Right lobe of liver (tissue), 6 donors: ENCODE measurements around the gene PATE3. TPM values are rescaled to one million over a fixed set of nuclear protein-coding genes. Genes with fewer than 3 reads are reported as not detected.

Experiments
- ATAC-seq, 4 donors: fragments of 200-7000 bp; cut with Tn5 transposase; one replicate each; pipeline ENCODE4 v1.9.1; 2020; ENCODE audit warnings: mild to moderate bottlenecking in 4 of 4, moderate library complexity in 4 of 4
- DNase-seq, 3 donors: peaks; one replicate each; pipeline ENCODE4 v3.0.0-alpha.2; 2020
- H3K27ac ChIP-seq, 3 donors: fragments of 200-600 bp; one replicate each; pipeline ENCODE4 v1.8.0; 2022
- H3K27me3 ChIP-seq, 2 donors: fragments of 200-600 bp; one replicate each; pipeline ENCODE4 v1.8.0; 2022
- H3K36me3 ChIP-seq, 4 donors: fragments of 200-600 bp; sonication (generic) in 1 of 4; one replicate each; pipeline versions ENCODE4 v1.5.1 to v1.8.0; 2017 to 2022; ENCODE audit warnings: control low read depth in 1 of 4
- H3K4me1 ChIP-seq, 4 donors: fragments of 200-600 bp; sonication (generic) in 1 of 4; one replicate each; pipeline versions ENCODE4 v1.5.1 to v1.8.0; 2017 to 2022; ENCODE audit warnings: control low read depth in 1 of 4
- H3K4me3 ChIP-seq, 3 donors: fragments of 200-600 bp; one replicate each; pipeline ENCODE4 v1.8.0; 2022
- H3K9me3 ChIP-seq, 4 donors: fragments of 200-600 bp; sonication (generic) in 1 of 4; one replicate each; pipeline versions ENCODE4 v1.5.1 to v1.8.0; 2017 to 2022; ENCODE audit warnings: control low read depth in 1 of 4
- CTCF ChIP-seq, 4 donors: fragments of 200-600 bp in 3 of 4; fragments of 450-650 bp in 1 of 4; IDR thresholded peaks; one replicate each; pipeline versions ENCODE4 v1.5.1 to v1.8.0; 2016 to 2022; ENCODE audit warnings: antibody characterized with exemption in 4 of 4, mild to moderate bottlenecking in 2 of 4
- POLR2A ChIP-seq: fragments of 450-650 bp; IDR thresholded peaks from one replicate; pipeline ENCODE4 v1.6.1; 2017; ENCODE audit warnings: antibody characterized with exemption, mild to moderate bottlenecking
- WGBS: methylation state at CpG from one replicate; pipeline ENCODE4 v1.1.6; 2018; ENCODE audit warnings: low coverage, low lambda C conversion rate; ENCODE audit not compliant: insufficient coverage; ENCODE audit errors: missing lambda C conversion rate; 5-methylcytosine and 5-hydroxymethylcytosine counted together
- intact Hi-C, 2 donors: fragments of 100-400 bp; cut with DNase I; formaldehyde crosslinking; loops; one replicate each; pipeline versions ENCODE4 v1.11.2 to v1.14.1; 2022
- long read RNA-seq: library from polyadenylated mRNA; unstranded; transcript quantifications from one replicate; pipeline ENCODE4 v2.0.0, GENCODE V29; 2019
- total RNA-seq, 6 experiments: library from RNA; depleted of rRNA in 2 of 6; stranded (reverse); fragments of >200 nt in 2 of 6; fragmentation: NEBNext Ultra II Directional in 3 of 6; extraction: Animal tissue kit (Norgen Biotek cat#: 25700) in 3 of 6; gene quantifications; one replicate each; pipeline versions ENCODE4 v1.1.0 to v1.2.4, GENCODE V29; 2016 to 2023
- donor health status: DM: no; HTN: yes; CAD: no.
- donor health status: DM: no; HTN: no; CAD: no.
- donor health status: DM: no; HTN: no; CAD: no.
- donor health status: DM: no; HTN: yes; CAD: no.
- donor health status: DM: no; HTN: yes; CAD: no.

The PATE3 gene
- total RNA-seq: not detected
- long read RNA-seq: 0 reads

GRCh38 chr11:125787827-125788226 is at the start of gene PATE3:
PATE3 (plus strand) TSS chr11:125788127; CDS start chr11:125788152, 25 bp downstream.
- no peak within 1 kb of the TSS for H3K27ac ChIP-seq
- DNase-seq (no peak), ATAC-seq (no peak)
- H3K9me3 ChIP-seq: no peaks in the 10 kb centered on the region
- no peaks in the 10 kb centered on the region for H3K27me3 ChIP-seq
- intact Hi-C loops: no loop called here
- no peak within 1 kb of the TSS for H3K4me3 ChIP-seq
- no peaks in the 10 kb centered on the region for H3K4me1 ChIP-seq
- WGBS: 42% methylated on average over 2 of the region's 2 CpGs
- TF ChIP-seq POLR2A: no peak
- TF ChIP-seq CTCF (IDR thresholded peaks at IDR 0.05): no peak
- H3K36me3 ChIP-seq: no peaks in the 10 kb centered on the region

GRCh38 chr11:125740617-125741016 is 47.3 kb upstream of the PATE3 start:
- no peak for TF ChIP-seq POLR2A
- TF ChIP-seq CTCF (IDR thresholded peaks at IDR 0.05): no peak
- intact Hi-C loops: no loop called here
- DNase-seq (no peak), ATAC-seq (no peak)
- Histone ChIP-seq H3K9me3 (no peaks in the 10 kb centered on the region), H3K27me3 (no peaks in the 10 kb centered on the region), H3K36me3 (no peaks in the 10 kb centered on the region), H3K4me3 (no peak overlapping the region), H3K4me1 (no peaks in the 10 kb centered on the region), H3K27ac (no peak overlapping the region)

GRCh38 chr11:125743681-125744080 is 44.2 kb upstream of the PATE3 start:
- 67% methylated on average over 1 of the region's 1 CpG for WGBS

GRCh38 chr11:125745979-125746378 is 41.9 kb upstream of the PATE3 start, which contains the start of gene PATE1:
PATE1 (plus strand) TSS chr11:125746279; CDS start chr11:125746305, 26 bp downstream.
- 83% methylated on average over 3 of the region's 3 CpGs for WGBS
- H3K4me3 ChIP-seq: no peak within 1 kb of the TSS
- no peak for DNase-seq
- no peaks in the 10 kb centered on the region for H3K9me3 ChIP-seq
- no peaks in the 10 kb centered on the region for H3K36me3 ChIP-seq
- no peaks in the 10 kb centered on the region for H3K27me3 ChIP-seq
- H3K4me1 ChIP-seq: no peaks in the 10 kb centered on the region
- intact Hi-C loops: no loop called here
- TF ChIP-seq POLR2A (no peak), CTCF (IDR thresholded peaks at IDR 0.05) (no peak)
- ATAC-seq: no peak
- no peak within 1 kb of the TSS for H3K27ac ChIP-seq

More at GRCh38 chr11:125743681-125744080, 44.2 kb upstream of the PATE3 start:
- Histone ChIP-seq H3K36me3 (no peaks in the 10 kb centered on the region), H3K9me3 (no peaks in the 10 kb centered on the region), H3K27ac (no peak overlapping the region), H3K4me3 (no peak overlapping the region), H3K27me3 (no peaks in the 10 kb centered on the region), H3K4me1 (no peaks in the 10 kb centered on the region)
- intact Hi-C loops: no loop called here
- DNase-seq (no peak), ATAC-seq (no peak)
- TF ChIP-seq CTCF (IDR thresholded peaks at IDR 0.05): no peak
- no peak for TF ChIP-seq POLR2A

GRCh38 chr11:125750629-125751028 is 37.3 kb upstream of the PATE3 start:
- H3K4me1 ChIP-seq: no peaks in the 10 kb centered on the region
- DNase-seq (no peak), ATAC-seq (no peak)
- TF ChIP-seq POLR2A (no peak), CTCF (IDR thresholded peaks at IDR 0.05) (no peak)
- no peak overlapping the region for H3K4me3 ChIP-seq
- H3K27ac ChIP-seq: no peak overlapping the region
- intact Hi-C loops: no loop called here
- H3K27me3 ChIP-seq: no peaks in the 10 kb centered on the region
- H3K9me3 ChIP-seq: no peaks in the 10 kb centered on the region
- WGBS: 3% methylated on average over 2 of the region's 2 CpGs
- H3K36me3 ChIP-seq: no peaks in the 10 kb centered on the region
